GM18870 (cell line): ENCODE data around the gene TSPAN9.

Experiments
- ATAC-seq: cut with Tn5 transposase; IDR thresholded peaks from one replicate; pipeline ENCODE4 v1.9.1; 2021; ENCODE audit warnings: moderate library complexity; ENCODE audit not compliant: unreplicated experiment

The TSPAN9 gene

GRCh38 chr12:3265406-3265805 lies 188.2 kb downstream of the TSPAN9 start:
- ATAC-seq, result no peak

- no peak for ATAC-seq
Measured at GRCh38 chr12:3266638-3267037, 189.5 kb downstream of the TSPAN9 start.

GRCh38 chr12:3267690-3268089 lies 190.5 kb downstream of the TSPAN9 start:
- ATAC-seq, result no peak

- ATAC-seq, result no peak
Measured at GRCh38 chr12:3269594-3269993, 192.4 kb downstream of the TSPAN9 start.

GRCh38 chr12:3271146-3271545 lies 194.0 kb downstream of the TSPAN9 start:
- ATAC-seq, result no peak

GRCh38 chr12:3271639-3272038 lies 194.5 kb downstream of the TSPAN9 start:
- ATAC-seq, result no peak

- ATAC-seq, result no peak
Measured at GRCh38 chr12:3272958-3273357, 195.8 kb downstream of the TSPAN9 start.

- ATAC-seq, result no peak
Measured at GRCh38 chr12:3273409-3273853, 196.3 kb downstream of the TSPAN9 start.

GRCh38 chr12:3274664-3275063 lies 197.5 kb downstream of the TSPAN9 start:
- no peak for ATAC-seq

- no peak for ATAC-seq
Measured at GRCh38 chr12:3275171-3276041, 198.2 kb downstream of the TSPAN9 start.

- ATAC-seq, result no peak
Measured at GRCh38 chr12:3276226-3276625, 199.0 kb downstream of the TSPAN9 start.

GRCh38 chr12:3277306-3277943 lies 200.2 kb downstream of the TSPAN9 start:
- ATAC-seq, result no peak

- ATAC-seq, result no peak
Measured at GRCh38 chr12:3278681-3279414, 201.7 kb downstream of the TSPAN9 start.

GRCh38 chr12:3279415-3279780 lies 202.2 kb downstream of the TSPAN9 start:
- no peak for ATAC-seq

GRCh38 chr12:3279832-3280231 lies 202.7 kb downstream of the TSPAN9 start:
- ATAC-seq, result no peak

GRCh38 chr12:3280967-3281366 lies 203.8 kb downstream of the TSPAN9 start:
- ATAC-seq, result no peak

- no peak for ATAC-seq
Measured at GRCh38 chr12:3281588-3282383, 204.6 kb downstream of the TSPAN9 start.

GRCh38 chr12:3282384-3282670 lies 205.1 kb downstream of the TSPAN9 start:
- no peak for ATAC-seq

- no peak for ATAC-seq
Measured at GRCh38 chr12:3283137-3283680, 206.0 kb downstream of the TSPAN9 start.

- ATAC-seq, result no peak
Measured at GRCh38 chr12:3284405-3284804, 207.2 kb downstream of the TSPAN9 start.

- ATAC-seq, result no peak
Measured at GRCh38 chr12:3285570-3285969, 208.4 kb downstream of the TSPAN9 start.
